Activated gamma-delta T cell treated with Interleukin-2 at 50 U/mL for 16 hours (primary cell): ENCODE results near the gene PRCP.
"Not testable (repeated sequence)": the region's sequence is repeated elsewhere in the genome, so short reads cannot be mapped to it uniquely, and the experiment has no call there.

ENCODE experiments used
- DNase-seq: peaks from one replicate; pipeline ENCODE4 v3.0.0-alpha.2; 2020

The PRCP gene

DNA sequence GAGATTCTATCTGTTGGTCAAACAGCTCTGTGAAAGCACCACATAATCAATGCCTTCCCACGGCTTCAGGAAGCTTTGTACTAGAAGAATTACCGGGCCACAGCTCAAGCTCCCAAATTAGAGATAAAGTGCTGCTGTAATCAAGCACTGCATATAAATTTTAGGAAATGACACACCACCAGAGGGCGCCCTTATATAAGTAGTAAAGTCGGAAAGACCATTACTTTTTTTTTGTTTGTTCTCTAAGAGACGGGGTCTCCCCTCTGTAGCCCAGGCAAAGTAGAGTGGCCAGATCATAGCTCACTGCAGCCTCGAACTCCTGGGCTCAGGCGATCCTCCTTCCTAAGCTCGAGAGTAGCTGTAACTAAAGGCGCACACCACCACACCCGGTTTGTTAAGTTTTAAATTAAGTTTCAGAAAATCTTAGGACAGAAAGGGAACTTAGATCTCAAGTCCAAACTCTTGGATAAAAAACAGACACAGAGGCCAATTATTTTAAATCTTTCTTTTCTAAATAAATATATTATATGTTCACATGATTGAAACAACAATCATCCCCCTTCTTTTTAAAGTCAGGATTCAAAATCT lies 32.6 kb downstream of the PRCP start:
- DNase-seq, result peak; percentile 84

GRCh38 chr11:82865841-82866240 lies 34.4 kb downstream of the PRCP start:
- no peak for DNase-seq

DNA sequence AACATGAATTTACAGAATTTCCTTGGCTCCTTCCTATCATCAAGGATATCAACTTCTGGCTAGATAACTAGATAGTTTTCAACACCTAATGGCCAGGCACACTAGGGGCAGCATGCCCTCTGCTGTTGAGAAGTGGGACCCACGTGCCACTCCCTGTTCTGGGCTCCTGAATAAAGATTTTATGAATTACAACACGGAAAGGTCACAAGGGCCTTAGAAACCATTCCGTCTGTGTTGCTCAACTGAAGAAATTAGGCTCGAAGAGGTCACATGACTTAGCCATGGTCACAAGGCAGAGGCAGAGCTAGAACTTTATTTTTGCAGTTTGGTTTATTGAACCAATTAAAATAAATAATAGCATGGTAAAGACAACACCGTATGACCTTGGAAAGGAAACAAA lies 36.0 kb downstream of the PRCP start:
- DNase-seq, result no peak

DNA sequence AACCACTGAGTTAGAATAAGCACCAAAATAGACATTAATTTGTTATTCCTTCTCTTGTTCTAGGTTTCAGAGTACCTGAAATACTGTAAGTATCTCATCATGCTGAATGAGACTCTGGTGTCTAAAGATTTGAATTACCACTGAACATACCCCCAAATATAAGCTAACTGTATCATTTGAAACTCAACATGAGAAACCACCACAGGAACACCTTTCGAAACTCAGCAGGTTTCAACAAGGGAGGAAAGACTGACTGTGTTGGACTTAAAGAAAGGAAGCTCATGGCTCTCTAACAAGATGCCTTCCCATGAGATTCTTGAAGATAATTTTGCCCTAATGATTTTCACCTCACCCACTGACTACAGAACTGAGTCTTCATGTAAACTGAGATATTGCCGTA lies 37.0 kb downstream of the PRCP start:
- DNase-seq, result no peak

GRCh38 chr11:82862379-82862778 lies 37.9 kb downstream of the PRCP start:
- DNase-seq, result no peak

GRCh38 chr11:82859750-82860149 lies 40.5 kb downstream of the PRCP start:
- DNase-seq, result no peak

GRCh38 chr11:82858556-82859091 lies 41.6 kb downstream of the PRCP start:
- no peak for DNase-seq

DNA sequence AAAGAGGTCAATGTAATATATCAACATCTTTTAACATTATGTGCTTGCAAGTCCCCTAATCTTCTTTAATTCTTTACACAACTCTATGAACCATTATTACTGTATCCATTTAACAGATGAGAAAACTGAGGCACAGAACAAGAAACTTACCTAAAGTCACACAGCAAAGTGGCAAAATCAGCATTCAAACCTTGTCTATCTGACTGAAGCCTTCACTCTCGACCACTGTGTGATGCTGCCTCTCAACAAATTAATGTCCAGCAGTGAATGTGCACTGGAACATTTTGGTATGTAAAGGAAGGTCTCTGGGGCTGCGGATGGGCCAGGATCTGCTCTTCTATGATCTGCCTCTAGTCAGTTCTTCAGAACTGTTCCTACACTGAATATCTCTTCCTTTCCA lies 42.1 kb downstream of the PRCP start:
- no peak for DNase-seq

- DNase-seq, result no peak
These were observed 43.1 kb downstream of the PRCP start for GRCh38 chr11:82857145-82857544.

- DNase-seq, result no peak
These were observed 44.6 kb downstream of the PRCP start for GRCh38 chr11:82855616-82856015.

DNA sequence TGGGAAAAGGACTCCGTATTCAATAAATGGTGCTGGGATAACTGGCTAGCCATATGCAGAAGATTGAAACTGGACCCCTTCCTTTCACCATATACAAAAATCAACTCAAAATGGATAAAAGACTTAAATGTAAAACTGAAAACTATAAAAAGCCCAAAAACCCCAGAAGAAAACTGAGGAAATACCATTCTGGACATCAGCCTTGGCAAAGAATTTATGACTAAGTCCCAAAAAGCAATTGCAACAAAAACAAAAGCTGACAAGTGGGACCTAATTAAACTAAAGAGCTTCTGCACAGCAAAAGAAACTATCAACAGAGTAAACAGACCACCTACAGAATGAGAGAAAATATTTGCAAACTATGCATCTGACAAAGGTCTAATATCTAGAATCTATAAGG lies 45.3 kb downstream of the PRCP start:
- not testable (repeated sequence) for DNase-seq

- no peak for DNase-seq
These were observed 46.0 kb downstream of the PRCP start for GRCh38 chr11:82854242-82854641.

- no peak for DNase-seq
These were observed 51.4 kb downstream of the PRCP start for GRCh38 chr11:82848829-82849228.

GRCh38 chr11:82845356-82846353 lies 54.6 kb downstream of the PRCP start:
- DNase-seq, result no peak

- no peak for DNase-seq
These were observed 57.0 kb downstream of the PRCP start for GRCh38 chr11:82843057-82843795.

GRCh38 chr11:82842019-82842418 lies 58.2 kb downstream of the PRCP start:
- DNase-seq, result no peak

- DNase-seq, result no peak
These were observed 62.6 kb downstream of the PRCP start for GRCh38 chr11:82837650-82838049.

- DNase-seq, result no peak
These were observed 67.2 kb downstream of the PRCP start for GRCh38 chr11:82832983-82833382.

- no peak for DNase-seq
These were observed 68.9 kb downstream of the PRCP start for GRCh38 chr11:82831364-82831763.

GRCh38 chr11:82830746-82831145 lies 69.5 kb downstream of the PRCP start:
- DNase-seq, result no peak

GRCh38 chr11:82829101-82829500 lies 71.1 kb downstream of the PRCP start:
- DNase-seq, result no peak

- no peak for DNase-seq
These were observed 71.8 kb downstream of the PRCP start for GRCh38 chr11:82828472-82828871.

- no peak for DNase-seq
These were observed 73.7 kb downstream of the PRCP start for GRCh38 chr11:82826526-82826925.
